HG03108 (cell line): ENCODE data around the gene NF2.

ENCODE experiments used
- ATAC-seq: cut with Tn5 transposase; IDR thresholded peaks from one replicate; pipeline ENCODE4 v1.9.1; 2021; ENCODE audit warnings: moderate library complexity; ENCODE audit not compliant: unreplicated experiment

The NF2 gene

DNA sequence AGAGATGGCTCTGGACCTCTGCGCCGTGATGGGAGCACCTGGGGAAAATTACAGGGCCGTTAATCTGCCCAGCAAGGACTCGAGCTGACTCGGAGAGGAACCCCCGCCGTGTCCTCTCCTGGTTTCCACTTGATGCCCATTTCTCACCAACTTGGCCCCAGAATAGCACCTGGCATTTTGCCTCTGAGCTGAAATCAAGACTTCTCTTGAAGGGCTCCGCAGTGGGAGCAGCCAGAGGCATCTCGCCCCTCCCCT lies 97.4 kb downstream of the NF2 start:
- ATAC-seq = no peak

DNA sequence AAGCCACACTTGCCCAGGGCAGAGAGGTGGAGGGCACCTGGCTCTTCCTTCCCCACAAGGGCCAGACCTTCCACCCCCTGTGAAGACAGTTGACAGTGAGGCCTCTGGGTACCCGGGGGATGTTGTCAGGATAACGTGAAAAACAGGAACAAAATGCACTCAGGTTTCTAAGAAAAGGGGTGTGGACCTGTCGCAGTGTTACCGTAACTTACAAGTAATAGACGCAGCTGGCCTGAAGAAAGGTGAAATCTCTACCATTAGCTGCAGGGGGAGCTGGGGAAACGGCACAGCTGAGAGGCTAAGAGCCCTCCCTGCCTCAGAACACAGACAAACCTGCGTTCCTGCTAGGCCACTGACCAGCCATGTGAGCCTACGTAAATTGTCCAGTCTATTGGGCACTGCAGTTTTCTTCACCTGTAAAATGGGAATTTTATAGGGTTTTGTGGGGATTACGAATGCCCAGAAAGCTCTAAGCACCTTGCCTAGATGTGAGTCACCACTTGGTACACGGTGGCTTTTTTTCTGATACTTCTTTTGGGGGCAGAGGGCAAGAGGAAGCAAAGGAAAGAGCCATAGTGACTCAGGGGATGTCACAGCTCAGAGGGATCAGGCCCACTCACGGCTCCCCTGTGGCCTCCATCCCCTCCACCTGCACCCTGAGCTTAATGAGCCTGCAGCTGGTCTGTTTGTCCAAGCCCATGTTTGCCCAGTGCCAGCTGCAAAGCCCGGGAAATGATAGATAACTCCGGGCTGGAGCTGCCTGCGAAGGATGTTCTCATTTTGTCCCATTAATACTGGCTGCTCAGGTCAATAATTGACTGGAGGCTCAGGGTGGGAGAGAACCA lies 97.9 kb downstream of the NF2 start:
- ATAC-seq = no peak

DNA sequence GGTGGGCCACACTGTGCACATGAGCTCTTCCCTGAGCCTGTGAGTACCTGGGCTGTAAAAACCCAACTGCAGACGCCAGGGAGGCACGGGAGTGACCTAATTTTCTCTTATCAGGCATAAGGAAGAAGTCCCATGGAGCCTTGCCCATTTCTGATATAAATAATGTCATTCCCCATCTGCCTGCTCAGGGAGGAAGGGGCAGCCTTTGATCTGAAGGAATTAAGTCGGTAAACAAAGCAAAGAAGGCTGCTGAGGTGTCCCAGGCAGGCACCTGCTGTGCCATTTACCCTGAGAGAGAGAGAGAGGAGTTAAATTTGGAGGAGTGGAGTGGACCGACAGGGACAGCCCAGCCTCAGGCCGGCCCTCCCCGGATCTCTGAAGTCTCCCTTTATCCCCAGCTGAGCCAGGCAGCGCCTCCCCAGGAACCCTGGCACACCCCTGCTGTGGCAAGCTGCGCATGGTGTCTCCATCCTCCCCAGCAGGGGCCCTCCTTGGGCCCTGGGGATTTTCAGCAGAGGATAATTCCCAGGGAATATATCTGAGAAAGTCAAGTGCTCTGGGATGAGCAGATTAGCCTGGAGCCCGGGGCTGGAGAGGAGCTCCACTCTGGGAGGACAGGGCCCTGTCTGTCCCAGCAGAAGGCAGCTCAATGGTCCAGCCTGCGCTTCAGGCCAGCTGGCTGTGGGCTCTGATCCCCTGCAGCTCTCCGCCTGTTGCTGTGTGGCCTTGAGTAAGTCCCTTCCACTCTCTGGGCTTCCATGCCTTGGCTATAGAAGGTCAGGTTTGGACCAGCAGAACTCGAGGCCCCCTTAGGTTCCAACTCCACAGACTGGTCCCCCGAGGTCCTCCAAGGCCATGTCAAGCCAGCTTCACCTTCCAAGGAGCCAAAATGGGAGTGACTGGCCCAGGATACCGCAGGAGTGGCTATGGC lies 98.8 kb downstream of the NF2 start:
- ATAC-seq = no peak

DNA sequence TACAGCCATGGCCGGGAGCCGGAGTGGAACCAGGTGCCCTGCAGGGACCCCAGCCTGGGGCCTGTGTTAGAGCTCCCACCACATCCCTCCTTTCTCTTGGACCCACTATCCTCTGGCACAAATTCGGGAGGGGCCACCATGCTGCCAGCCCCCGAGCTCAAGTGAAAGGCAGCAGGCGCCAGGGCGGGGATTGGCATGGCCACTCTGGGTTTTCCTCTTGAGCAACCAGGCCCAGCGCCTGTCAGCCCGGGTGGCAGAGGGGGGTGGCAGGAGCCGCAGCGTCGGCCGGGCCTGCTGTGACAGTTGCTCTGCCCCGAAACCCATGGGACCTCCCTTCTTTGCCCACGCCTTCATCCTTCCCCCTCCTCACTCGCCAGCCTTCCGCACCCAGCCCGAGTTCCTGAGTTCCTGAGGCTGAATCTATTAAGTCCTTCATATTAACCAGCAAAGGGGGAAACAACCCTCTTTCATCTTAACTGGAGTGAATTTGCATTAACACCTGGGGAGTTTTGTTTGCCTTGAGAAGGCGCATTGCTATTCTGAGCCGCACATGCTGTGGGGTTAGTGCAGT lies 99.6 kb downstream of the NF2 start:
- ATAC-seq = no peak

DNA sequence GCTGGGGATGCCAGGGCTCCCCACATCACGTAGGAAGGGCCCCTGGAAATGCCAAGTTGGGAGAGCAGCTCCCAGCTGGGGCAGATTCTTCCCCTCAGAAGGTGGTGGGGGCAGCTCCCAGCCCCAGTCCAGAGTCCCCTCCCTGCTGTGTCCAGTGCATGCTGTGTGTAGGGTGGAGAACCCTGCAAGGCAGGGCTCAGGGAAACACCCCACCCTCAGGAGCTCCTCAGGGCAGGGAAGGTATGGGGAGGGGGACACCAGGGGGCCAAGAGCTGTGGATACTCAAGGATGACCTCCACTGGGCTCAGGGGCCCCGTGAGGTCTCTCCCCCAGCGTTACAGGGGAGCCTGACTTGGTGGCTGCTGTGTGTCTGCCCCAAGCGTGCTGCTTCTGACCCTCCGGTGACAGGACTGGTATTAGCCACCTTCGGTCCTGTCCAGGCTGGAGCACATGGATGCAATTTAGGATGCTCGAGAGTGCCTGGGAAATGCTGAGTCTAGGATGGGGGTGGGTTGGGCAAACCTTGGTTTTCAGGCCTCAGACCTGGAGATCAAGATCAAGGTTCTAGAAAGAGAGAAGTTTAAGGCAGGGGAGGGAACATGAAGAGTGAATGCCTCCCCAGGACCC lies 100.2 kb downstream of the NF2 start:
- ATAC-seq = no peak

DNA sequence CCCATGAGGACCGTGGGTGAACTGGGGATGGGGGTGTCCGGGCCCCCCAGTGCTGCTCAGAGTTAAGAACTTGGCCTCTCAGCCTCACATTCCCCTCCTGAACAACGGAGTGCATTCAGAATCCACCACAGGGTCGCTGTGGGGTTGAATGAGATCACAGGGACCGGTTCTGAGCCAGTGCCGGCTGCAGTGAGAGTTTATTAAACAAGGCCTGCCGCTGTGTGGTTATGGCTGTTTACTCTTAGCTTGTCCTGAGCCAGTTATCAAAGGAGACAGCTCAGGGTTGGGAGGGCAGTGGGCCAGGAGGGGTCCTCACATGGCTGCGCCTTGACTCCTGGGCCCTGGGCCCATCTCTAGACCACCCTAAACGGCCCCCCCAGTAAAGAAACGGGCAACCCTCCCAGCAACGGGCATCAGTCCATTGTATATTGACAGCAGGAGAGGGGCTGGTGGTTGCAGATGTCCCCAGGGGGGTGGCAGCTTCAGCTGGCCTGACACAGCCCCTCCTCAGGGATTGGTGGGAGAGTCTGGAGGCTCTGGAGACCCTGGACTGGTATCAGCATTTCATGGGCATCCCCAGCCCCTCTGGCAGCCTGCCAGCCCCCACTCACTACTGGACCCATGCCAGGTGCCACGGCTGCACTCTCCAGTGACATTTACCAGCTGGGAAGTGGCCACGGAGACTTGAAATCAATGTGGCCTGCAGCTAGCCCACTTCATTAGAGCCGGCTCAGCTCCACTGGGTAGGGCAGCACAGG lies 101.3 kb downstream of the NF2 start:
- ATAC-seq = no peak

DNA sequence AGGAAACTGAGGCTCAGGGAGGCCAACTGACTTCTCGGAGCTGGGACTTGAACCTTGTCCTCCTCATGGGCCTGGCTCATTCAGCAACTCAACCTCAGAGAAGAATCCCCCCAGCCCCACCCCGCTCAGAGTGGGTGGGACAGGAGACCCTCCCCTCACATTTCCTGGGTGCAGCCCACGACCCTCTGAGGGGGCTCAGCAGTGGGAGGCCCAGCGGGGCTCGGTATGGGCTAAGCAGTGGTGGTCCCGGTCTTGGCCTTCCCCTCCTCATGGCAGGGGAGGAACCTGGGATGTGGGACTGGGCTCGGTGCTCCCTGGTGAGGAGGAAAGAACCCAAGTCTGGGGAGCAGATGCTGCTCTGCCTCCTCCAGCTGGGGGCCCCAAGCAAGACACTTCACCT lies 102.2 kb downstream of the NF2 start:
- no peak for ATAC-seq

DNA sequence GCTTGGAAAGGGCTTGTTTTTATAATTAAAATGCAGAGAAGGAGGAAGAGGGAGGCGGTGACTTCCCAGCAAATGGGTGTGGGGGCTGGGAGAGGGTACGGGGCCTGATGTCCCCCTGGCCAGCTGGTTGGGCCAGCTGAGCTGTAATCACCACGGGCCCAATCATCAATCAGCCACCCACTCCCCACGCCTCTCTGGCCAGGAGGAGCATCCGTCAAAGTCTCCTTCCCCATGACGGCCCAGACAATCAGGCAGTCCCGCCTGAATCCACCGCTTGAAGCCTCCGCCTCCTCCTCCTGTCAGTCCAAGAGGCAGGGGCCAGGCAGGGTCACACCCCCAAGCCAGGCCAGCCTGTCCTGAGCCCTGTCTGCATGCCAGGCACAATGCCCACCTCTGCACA lies 103.1 kb downstream of the NF2 start:
- no peak for ATAC-seq

DNA sequence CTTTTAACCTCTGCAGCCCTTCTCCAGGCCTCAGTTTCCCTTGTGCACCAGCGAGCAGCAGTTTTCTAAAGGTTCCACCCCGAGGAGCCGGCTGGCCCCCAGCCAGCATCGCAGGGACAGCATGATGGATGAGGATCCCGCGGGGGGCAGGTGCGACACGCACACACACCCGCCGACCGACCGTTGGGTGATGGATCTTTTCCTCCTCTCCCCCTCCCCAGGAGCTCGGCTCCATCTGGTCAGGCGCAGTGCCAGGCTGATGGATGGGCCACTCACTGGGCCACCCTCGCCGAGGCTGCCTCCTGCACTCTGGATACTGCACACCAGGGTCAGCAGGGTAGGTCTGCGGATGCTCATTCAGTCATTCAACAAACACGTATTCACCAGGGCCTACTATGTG lies 103.6 kb downstream of the NF2 start:
- no peak for ATAC-seq

DNA sequence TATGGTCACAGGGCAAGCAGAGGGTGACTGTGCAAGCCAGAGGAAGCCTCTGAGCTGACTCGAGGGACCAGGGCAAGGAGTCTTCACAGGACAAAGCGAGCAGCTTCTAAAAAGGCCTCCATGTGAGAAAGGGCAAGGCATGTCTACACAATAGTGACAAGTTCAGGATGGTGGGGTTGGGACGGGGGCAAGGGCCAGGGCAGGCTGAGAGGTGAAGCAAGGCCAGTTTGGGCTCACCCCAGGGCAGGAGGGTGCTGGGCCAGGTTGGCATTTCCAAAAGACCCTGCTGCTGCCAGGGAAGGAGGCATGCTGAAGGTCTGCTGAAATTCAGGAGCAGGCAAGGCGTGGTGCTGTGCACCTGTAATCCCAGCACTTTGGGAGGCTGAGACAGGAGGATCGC lies 104.0 kb downstream of the NF2 start:
- no peak for ATAC-seq

DNA sequence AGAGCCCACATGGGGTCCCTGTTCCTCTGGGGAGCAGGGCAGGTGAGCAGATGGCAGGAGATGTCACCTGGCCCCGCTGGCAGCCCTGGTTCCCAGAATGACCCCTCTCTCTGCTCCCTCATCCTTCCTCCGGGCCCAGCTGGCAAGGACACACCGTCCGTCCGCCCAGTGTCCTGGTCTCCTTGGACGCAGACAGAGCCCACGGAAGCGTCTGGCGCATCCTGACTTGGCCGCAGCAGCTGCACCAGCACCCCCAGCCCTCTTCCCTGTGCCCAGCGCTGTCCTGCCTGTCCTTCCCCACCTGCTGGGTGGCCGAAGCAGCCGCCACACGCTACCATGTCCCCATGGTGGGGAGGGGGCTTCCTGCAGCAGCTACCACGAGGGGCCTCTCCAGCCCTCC lies 106.8 kb downstream of the NF2 start:
- ATAC-seq = no peak

DNA sequence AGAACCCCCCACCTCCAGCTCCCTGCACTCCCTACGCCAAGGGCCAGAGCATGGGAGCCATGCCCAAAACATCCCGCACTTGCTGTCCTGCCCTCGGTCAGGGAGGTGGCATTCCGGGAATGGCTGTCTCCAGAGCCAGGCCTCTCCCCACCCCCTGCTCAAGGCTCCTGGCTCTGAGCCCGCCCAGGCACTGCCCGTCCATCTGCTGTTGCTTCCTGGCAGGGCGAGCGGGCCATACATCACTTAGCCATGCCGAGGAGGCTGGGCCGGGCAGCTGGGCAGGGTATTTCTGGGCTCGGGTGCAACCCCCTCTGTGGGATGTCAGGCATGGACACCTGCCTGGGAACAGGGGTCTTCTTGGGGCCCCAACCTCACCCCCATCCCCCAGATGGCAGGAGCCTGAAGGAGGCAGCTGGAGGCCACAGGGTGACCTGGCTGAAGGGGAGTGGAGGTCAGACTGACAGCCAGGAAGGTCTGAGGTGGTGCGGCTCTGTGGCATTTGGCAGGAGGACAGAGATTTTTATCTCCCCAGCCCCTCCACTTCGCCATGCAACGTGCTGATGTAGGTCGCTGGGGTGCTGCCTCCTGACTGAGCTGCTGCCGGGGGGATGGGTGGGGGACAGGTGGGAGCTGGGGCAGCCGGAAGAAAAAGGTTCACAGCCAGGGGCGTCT lies 107.6 kb downstream of the NF2 start:
- no peak for ATAC-seq

DNA sequence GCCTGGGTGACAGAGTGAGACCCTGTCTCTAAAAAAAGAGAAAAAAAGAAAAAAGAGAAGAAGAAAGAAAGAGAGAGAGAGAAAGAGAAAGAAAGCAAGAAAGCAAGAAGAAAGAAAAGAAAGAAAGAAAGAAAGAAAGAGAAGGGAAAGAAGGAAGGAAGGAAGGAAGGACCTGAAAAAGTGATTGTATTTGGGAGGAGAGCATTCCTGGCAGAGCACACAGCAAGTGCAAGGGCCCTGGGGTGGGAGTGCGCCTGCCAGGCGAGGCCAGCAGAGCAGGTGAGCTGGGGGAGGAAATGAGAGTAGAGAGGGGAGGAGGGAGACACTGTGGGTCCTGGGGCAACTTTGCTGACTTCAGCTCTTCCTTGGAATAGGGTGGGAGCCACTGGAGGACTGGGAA lies 108.7 kb downstream of the NF2 start:
- ATAC-seq = no peak

DNA sequence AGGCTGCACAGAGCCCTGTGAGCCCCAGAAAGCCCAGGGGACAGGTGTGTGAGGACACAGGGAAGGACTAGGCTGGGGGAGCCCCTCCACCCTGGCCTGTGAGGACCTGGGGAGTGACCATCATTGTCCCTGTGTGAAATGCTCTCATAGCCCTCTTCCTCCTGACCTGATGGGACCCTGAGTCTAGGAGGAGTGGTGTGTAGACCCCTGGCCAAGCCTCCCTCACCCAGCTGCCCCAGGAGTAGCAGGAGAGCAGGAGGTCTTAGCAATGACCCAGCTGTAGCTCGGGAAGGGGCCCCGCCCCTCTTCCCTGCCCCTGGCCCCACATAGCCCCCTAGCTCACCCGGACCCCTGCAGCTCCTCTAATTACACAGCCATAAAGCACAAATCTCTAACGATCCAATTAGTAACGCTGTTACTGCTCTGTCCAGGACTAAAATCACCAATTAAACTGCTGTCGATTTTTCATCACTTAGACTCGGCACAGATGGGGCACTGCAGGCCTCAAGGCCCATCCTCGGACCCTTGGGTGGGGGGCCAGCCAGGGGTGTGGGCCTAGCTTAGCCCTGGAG lies 109.8 kb downstream of the NF2 start:
- ATAC-seq = no peak

DNA sequence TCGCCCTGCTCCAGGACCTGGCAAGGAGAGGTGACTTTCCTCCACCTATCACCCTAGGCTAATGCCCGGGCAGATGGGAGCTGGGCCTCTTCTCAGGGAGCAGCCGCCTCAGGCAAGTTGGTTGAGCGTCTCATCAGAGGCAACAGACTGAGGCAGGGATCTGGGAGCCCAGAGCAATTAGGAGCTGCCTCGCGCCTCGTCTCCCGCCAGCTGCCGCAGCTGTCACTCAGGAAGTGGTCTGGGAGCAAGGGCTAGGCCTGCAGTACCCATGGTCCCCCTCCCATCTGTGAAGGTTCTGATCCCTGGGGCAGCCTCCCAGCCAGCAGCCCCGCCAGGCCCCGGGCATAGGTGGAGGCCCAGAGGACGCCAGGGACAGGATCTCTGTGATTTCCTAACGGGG lies 111.8 kb downstream of the NF2 start:
- ATAC-seq = no peak

DNA sequence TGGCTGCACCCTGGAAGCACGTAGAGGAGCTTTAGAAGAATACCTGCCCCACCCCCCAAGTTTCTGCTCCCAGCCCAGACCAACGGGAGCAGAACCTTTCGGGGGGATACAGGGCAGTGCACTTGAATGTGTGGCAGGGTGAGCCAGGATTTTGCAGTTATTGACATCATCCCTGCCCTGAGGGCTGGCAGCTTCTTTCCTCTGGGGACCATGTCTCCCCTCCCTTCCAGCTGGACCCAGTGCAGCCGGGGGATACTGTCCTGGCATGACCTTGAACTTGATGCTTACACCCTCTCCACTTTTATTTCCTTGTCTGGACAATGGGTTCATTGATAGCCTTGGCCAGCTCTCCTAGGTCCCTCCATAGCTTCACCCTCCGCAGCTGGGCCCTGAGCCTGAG lies 112.3 kb downstream of the NF2 start:
- no peak for ATAC-seq

DNA sequence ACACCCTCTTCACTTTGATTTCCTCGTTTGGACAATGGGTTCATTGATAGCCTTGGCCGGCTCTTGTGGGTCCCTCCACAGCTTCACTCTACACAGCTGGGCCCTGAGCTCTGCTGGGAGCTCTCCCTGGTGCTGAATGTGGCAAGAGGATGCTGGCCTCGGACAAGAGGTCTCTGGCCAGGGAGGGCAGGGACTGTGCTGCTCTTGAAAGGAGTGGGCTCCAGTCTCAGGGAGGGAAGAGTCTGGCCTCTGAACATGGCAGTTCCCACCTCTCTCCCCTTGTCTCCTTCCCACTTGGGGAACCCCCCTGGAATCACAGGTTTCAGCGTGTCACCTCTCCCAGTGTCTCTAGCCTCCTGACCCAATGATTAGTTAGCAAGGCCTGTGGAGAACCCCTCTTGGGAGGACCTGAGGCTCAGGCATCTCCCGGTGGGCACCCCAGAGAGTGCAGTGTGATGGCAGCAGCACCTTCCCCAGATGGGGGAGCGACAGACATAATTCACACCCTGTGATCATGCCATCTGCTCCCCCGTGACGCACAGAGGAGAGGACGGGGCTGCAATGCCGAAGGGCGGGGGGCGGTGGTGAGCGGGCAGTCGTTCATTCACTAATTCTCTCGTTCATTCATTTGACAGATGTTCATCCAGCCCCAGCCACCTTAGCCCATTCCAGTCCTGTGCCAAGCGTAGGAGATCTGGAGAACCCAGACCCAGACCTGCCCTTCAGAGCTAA lies 113.5 kb downstream of the NF2 start:
- no peak for ATAC-seq

DNA sequence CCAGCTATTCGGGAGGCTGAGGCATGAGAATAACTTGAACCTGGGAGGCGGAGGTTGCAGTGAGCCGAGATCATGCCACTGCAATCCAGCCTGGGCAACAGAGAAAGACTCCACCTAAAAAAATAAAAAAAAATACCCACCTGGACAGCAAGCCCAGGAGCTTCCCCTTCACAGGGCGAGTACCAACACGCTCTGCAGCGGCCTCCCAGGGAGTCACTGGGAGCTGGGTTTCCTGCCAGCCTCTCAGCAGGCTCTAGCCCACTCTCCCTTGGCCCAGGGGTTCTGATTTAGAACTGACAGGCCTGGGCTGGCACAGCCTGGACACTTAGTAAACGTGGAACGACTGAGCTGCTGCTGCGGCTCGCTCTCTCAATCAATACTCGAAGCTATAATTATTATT lies 114.4 kb downstream of the NF2 start:
- ATAC-seq = no peak
